Measurements from ENCODE around the gene PEX26. TPM values are rescaled to one million over a fixed set of nuclear protein-coding genes. Genes with fewer than 3 reads are reported as not detected.
"Not testable (repeated sequence)": the region's sequence is repeated elsewhere in the genome, so short reads cannot be mapped to it uniquely, and the experiment has no call there.

The PEX26 gene
- total RNA-seq, 1 donor from 2014 or later: 34.4 TPM

DNA sequence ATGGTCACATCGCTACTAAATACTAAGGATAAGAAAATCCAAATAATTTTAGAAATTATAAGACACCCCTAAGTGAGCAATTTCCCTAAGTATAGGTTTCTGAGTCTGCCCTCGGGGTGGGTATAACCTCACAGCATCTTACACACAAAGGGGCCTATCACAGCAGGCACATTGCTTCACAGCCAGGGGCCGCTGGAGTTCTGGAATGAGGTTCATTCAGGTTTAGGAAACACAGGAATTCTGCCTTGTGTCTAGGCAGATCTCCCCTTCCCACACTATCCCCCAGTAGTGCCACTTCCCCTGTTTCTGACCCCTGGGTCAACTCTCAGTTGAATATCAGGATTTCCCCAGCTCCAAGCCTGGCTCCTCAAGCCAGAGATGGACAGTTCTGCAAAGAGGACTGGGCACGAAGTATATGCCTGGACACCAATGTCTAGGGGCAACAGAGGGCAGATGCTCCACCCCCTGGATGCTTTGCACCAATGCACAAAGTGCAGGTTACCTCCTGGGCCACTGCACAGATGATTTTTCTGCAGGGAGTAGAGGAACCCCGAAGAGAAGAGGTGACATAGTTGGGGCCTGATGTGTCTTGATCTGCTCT, 44.3 kb downstream of the PEX26 start:
- DNase-seq (ENCODE audit: low spot score): no peak
- Mint-ChIP-seq H3K27me3 (ENCODE audit: low read depth) (no peaks in the 10 kb centered on the region), H3K9me3 (ENCODE audit: low read depth) (no peaks in the 10 kb centered on the region), H3K36me3 (ENCODE audit: low read depth) (peaks cover 6% of the 10 kb centered on the region), H3K4me1 (ENCODE audit: low read depth) (peaks cover 5% of the 10 kb centered on the region), H3K27ac (ENCODE audit: unreplicated experiment) (no peak overlapping the region), H3K4me3 (ENCODE audit: unreplicated experiment) (no peak overlapping the region)
- TF ChIP-seq, protein P1, sequence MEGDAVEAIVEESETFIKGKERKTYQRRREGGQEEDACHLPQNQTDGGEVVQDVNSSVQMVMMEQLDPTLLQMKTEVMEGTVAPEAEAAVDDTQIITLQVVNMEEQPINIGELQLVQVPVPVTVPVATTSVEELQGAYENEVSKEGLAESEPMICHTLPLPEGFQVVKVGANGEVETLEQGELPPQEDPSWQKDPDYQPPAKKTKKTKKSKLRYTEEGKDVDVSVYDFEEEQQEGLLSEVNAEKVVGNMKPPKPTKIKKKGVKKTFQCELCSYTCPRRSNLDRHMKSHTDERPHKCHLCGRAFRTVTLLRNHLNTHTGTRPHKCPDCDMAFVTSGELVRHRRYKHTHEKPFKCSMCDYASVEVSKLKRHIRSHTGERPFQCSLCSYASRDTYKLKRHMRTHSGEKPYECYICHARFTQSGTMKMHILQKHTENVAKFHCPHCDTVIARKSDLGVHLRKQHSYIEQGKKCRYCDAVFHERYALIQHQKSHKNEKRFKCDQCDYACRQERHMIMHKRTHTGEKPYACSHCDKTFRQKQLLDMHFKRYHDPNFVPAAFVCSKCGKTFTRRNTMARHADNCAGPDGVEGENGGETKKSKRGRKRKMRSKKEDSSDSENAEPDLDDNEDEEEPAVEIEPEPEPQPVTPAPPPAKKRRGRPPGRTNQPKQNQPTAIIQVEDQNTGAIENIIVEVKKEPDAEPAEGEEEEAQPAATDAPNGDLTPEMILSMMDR (IDR thresholded peaks at IDR 0.05): peak; percentile 36

- not testable (repeated sequence) for H3K27me3 Mint-ChIP-seq (ENCODE audit: low read depth); H3K4me3 Mint-ChIP-seq (ENCODE audit: unreplicated experiment); H3K27ac Mint-ChIP-seq (ENCODE audit: unreplicated experiment); H3K36me3 Mint-ChIP-seq (ENCODE audit: low read depth); H3K4me1 Mint-ChIP-seq (ENCODE audit: low read depth); DNase-seq (ENCODE audit: low spot score); H3K9me3 Mint-ChIP-seq (ENCODE audit: low read depth)
These were observed 45.8 kb downstream of the PEX26 start for GRCh38 chr22:18123476-18124025.

GRCh38 chr22:18126606-18127005, 48.8 kb downstream of the PEX26 start:
- Mint-ChIP-seq H3K27me3 (ENCODE audit: low read depth) (no peaks in the 10 kb centered on the region), H3K27ac (ENCODE audit: unreplicated experiment) (no peak overlapping the region), H3K4me3 (ENCODE audit: unreplicated experiment) (no peak overlapping the region), H3K36me3 (ENCODE audit: low read depth) (peaks cover 8% of the 10 kb centered on the region), H3K4me1 (ENCODE audit: low read depth) (no peaks in the 10 kb centered on the region), H3K9me3 (ENCODE audit: low read depth) (no peaks in the 10 kb centered on the region)
- TF ChIP-seq, protein P1 (IDR thresholded peaks at IDR 0.05): no peak
- no peak for DNase-seq (ENCODE audit: low spot score)

GRCh38 chr22:18130018-18130417, 52.2 kb downstream of the PEX26 start:
- TF ChIP-seq, protein P1 (IDR thresholded peaks at IDR 0.05): no peak
- Mint-ChIP-seq H3K4me3 (ENCODE audit: unreplicated experiment) (no peak overlapping the region), H3K9me3 (ENCODE audit: low read depth) (no peaks in the 10 kb centered on the region), H3K4me1 (ENCODE audit: low read depth) (no peaks in the 10 kb centered on the region), H3K27me3 (ENCODE audit: low read depth) (no peaks in the 10 kb centered on the region), H3K27ac (ENCODE audit: unreplicated experiment) (no peak overlapping the region), H3K36me3 (ENCODE audit: low read depth) (peaks cover 10% of the 10 kb centered on the region)
- DNase-seq (ENCODE audit: low spot score): no peak

DNA sequence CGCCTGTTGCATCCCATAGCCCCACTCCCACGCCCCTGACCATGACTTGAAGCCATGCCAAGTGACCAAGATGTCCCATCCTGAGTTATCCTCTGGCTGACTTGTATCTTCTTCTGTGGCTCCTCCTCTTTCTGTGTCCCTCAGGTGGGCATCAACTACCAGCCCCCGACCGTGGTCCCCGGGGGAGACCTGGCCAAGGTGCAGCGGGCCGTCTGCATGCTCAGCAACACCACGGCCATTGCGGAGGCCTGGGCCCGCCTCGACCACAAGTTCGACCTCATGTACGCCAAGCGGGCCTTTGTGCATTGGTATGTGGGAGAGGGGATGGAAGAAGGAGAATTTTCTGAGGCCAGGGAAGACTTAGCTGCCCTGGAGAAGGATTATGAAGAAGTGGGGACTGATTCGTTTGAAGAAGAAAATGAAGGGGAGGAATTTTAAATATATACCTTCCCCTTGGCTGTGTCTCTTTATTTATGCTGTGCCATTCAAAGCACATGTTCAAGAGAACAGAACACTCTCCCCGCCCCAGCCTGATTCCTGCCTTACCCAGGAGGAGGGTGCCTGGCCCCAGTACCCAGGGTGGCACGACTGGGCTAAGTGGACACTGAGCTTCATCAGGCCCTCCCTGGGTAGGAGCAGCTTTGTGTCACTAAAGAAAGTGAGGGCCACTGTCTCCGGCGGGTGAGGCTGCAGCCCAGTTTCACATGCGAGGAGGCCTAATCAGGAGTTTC, 53.1 kb downstream of the PEX26 start:
- Mint-ChIP-seq H3K27ac (ENCODE audit: unreplicated experiment) (no peak overlapping the region), H3K27me3 (ENCODE audit: low read depth) (no peaks in the 10 kb centered on the region), H3K9me3 (ENCODE audit: low read depth) (no peaks in the 10 kb centered on the region), H3K4me3 (ENCODE audit: unreplicated experiment) (no peak overlapping the region), H3K4me1 (ENCODE audit: low read depth) (no peaks in the 10 kb centered on the region), H3K36me3 (ENCODE audit: low read depth) (peaks cover 10% of the 10 kb centered on the region)
- DNase-seq (ENCODE audit: low spot score): no peak
- TF ChIP-seq, protein P1 (IDR thresholded peaks at IDR 0.05): no peak
